Esophagus squamous epithelium (tissue), 5 donors: ENCODE results near the gene ELK3. TPM values are rescaled to one million over a fixed set of nuclear protein-coding genes. Genes with fewer than 3 reads are reported as not detected.
A peak's percentile ranks its signal among the peaks of the same experiment; 100 is the strongest.

Experiments used
- DNase-seq: peaks from one replicate; lab custom pipeline; 2025; lab: John Stamatoyannopoulos, UW
- H3K27ac ChIP-seq, 4 donors: fragments of 200-600 bp; sonication (generic); one replicate each; pipeline ENCODE4 v1.5.1; 2016 to 2019; ENCODE audit warnings: mild to moderate bottlenecking in 1 of 4
- H3K27me3 ChIP-seq, 4 donors: fragments of 200-600 bp; sonication (generic); 1 replicate in 3 of 4; 2 replicates in 1 of 4; pipeline versions ENCODE4 v1.5.1 to v1.6.0; 2017 to 2021; ENCODE audit warnings: antibody characterized with exemption in 1 of 4
- H3K36me3 ChIP-seq, 3 donors: fragments of 200-600 bp; sonication (generic); one replicate each; pipeline ENCODE4 v1.5.1; 2016 to 2019
- H3K4me1 ChIP-seq, 3 donors: fragments of 200-600 bp; sonication (generic); one replicate each; pipeline ENCODE4 v1.5.1; 2017 to 2019
- H3K4me3 ChIP-seq, 4 donors: fragments of 200-600 bp; sonication (generic); 1 replicate in 3 of 4; 2 replicates in 1 of 4; pipeline ENCODE4 v1.5.1; 2016 to 2019; ENCODE audit warnings: mild to moderate bottlenecking in 2 of 4, moderate library complexity in 1 of 4
- H3K9me3 ChIP-seq, 3 donors: fragments of 200-600 bp; sonication (generic); one replicate each; pipeline ENCODE4 v1.5.1; 2016 to 2019
- POLR2A ChIP-seq, 4 donors: fragments of 450-650 bp; IDR thresholded peaks; one replicate each; pipeline ENCODE4 v1.6.1; 2017; ENCODE audit warnings: antibody characterized with exemption in 4 of 4, mild to moderate bottlenecking in 4 of 4, moderate library complexity in 3 of 4
- WGBS, 2 donors: methylation state at CpG; one replicate each; pipeline ENCODE4 v1.1.5; 2018; 5-methylcytosine and 5-hydroxymethylcytosine counted together
- intact Hi-C: fragments of 100-400 bp; cut with DNase I; formaldehyde crosslinking; loops from one replicate; pipeline ENCODE4 v1.15.0; 2022
- total RNA-seq, 4 donors: library from RNA; depleted of rRNA; stranded (reverse); fragments of >200 nt; gene quantifications; one replicate each; pipeline ENCODE4 v1.1.0, GENCODE V29; 2016
- TF ChIP-seq, protein P1 (sequence below), 6 experiments: fragments of 450-650 bp in 4 of 6; fragments of 200-600 bp in 2 of 6; sonication (generic) in 2 of 6; IDR thresholded peaks; one replicate each; pipeline ENCODE4 v1.5.1; 2016 to 2019; ENCODE audit warnings: antibody characterized with exemption in 6 of 6, mild to moderate bottlenecking in 4 of 6, moderate library complexity in 4 of 6
- donor health status: DM: yes; HTN: yes; CAD: no.

The ELK3 gene
- total RNA-seq, 4 donors from 2014 or later = 24.8 to 44.0 (median 34.8) TPM

DNA sequence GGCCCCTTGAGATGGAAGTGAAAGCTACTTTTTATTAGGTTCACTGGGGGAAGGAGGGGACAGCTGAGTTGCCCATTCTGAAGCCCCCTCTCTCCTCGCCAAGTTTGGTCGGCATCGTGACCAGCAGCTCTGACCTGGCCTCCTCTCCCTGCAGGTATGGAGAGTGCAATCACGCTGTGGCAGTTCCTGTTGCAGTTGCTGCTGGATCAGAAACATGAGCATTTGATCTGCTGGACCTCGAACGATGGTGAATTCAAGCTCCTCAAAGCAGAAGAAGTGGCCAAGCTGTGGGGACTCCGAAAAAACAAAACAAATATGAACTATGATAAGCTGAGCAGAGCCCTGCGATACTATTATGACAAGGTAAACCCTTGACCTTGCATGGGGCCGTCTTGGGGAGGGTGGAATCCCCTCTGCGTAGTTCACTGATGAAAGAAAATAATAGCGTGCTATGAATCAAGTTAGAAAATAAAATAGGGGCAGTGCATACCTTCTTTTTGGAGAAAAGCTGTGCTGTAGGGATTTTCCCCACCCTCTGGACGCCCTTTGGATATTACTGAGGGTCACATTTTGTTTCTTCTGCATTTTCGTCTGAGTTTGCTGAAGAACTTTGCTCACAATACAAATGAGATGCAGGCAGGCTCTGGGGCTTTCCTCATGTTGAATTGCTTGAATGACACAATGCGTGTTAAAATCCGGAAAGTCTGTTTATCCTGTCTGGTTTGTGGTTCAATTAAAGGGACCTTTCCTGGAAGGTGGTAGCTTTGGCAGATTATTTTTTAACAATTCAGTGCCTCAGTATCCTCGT is 29.4 kb downstream of the ELK3 start:
- DNase-seq = no peak
- intact Hi-C loops = no loop called here
- Histone ChIP-seq H3K27ac (peak overlapping the region; percentile 31 to 76 (median 58)), H3K9me3 (no peaks in the 10 kb centered on the region), H3K27me3 (no peaks in the 10 kb centered on the region), H3K36me3 (peaks cover 6 to 57% (median 22%) of the 10 kb centered on the region in 3 donors), H3K4me1 (peaks cover 17 to 75% (median 47%) of the 10 kb centered on the region in 3 donors), H3K4me3 (peak overlapping the region in 1 of 4 donors; percentile 12)
- WGBS, 2 donors = 56 to 71% methylated on average over 12 to 16 of the region's 16 CpGs
- TF ChIP-seq, protein P1, sequence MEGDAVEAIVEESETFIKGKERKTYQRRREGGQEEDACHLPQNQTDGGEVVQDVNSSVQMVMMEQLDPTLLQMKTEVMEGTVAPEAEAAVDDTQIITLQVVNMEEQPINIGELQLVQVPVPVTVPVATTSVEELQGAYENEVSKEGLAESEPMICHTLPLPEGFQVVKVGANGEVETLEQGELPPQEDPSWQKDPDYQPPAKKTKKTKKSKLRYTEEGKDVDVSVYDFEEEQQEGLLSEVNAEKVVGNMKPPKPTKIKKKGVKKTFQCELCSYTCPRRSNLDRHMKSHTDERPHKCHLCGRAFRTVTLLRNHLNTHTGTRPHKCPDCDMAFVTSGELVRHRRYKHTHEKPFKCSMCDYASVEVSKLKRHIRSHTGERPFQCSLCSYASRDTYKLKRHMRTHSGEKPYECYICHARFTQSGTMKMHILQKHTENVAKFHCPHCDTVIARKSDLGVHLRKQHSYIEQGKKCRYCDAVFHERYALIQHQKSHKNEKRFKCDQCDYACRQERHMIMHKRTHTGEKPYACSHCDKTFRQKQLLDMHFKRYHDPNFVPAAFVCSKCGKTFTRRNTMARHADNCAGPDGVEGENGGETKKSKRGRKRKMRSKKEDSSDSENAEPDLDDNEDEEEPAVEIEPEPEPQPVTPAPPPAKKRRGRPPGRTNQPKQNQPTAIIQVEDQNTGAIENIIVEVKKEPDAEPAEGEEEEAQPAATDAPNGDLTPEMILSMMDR (IDR thresholded peaks at IDR 0.05) = no peak
- TF ChIP-seq POLR2A (IDR thresholded peaks at IDR 0.05) = no peak

DNA sequence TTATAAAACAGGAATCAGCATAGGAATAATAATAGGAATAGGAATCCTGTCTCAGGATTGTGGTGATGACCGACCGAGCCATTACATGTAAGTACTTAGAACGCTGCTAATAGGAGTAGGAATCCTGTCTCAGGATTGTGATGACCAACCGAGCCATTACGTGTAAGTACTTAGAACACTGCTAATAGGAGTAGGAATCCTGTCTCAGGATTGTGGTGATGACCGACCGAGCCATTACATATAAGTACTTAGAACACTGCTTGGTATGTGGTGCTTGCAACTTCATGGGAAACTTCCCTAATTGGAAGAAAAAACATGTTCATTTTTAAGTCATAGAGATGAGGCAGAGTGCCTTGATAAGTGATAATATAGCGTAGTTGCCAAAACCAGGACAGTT is 30.0 kb downstream of the ELK3 start:
- TF ChIP-seq, protein P1 (IDR thresholded peaks at IDR 0.05) = no peak
- WGBS, 2 donors = 71 to 79% methylated on average over 7 to 8 of the region's 8 CpGs
- peak overlapping the region; percentile 31 to 76 (median 58) for H3K27ac ChIP-seq
- no peaks in the 10 kb centered on the region for H3K9me3 ChIP-seq
- peaks cover 6 to 57% (median 22%) of the 10 kb centered on the region in 3 donors for H3K36me3 ChIP-seq
- intact Hi-C loops = no loop called here
- H3K27me3 ChIP-seq = no peaks in the 10 kb centered on the region
- no peak for DNase-seq
- peaks cover 15 to 74% (median 48%) of the 10 kb centered on the region in 3 donors for H3K4me1 ChIP-seq
- H3K4me3 ChIP-seq = peak overlapping the region in 1 of 4 donors; percentile 7

DNA sequence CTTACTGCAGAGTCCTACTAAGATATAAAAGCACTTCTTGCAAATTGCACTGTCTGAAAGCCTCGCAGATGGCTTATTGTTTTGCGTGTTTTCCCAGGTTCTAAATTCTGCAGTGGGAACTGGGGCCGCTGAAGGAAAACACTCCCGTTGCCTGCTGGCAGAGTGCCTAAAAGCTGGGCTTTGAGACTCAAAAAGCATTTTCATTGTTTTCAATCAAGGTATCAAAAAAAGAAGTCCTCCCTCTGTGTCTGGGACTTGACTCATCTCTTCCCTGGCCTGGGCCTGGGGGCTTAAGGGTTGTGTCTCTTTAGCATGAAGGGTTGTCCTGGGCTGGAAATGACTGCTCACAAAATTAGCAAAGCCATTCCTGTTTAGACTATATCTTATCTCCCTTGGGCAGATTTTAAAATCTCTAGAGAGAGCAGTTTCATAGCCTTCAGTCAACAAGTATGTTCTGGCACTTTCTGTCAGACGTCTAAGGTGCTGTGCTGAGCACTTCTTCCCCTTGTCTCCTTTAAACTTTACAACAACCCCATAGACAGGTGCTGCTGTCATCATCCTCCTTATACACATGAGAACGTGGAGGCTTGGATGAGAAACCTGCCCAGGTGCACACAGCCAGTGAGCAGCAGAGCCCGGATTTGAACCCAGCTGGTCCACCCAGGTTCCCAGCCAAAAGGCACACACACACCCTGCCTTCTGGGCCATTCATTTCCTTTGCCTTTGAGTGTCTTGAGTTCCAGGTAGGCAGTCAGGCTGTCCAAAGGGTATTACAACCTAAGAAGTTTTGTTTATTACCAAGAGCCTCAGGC is 31.1 kb downstream of the ELK3 start:
- no peak for DNase-seq
- intact Hi-C loops = no loop called here
- no peak overlapping the region for H3K4me3 ChIP-seq
- H3K36me3 ChIP-seq = peaks cover 6 to 61% (median 22%) of the 10 kb centered on the region in 3 donors
- peaks cover 15 to 72% (median 48%) of the 10 kb centered on the region in 3 donors for H3K4me1 ChIP-seq
- no peaks in the 10 kb centered on the region for H3K27me3 ChIP-seq
- 23 to 56% methylated on average over 6 to 7 of the region's 7 CpGs for WGBS, 2 donors
- H3K9me3 ChIP-seq = no peaks in the 10 kb centered on the region
- TF ChIP-seq POLR2A (IDR thresholded peaks at IDR 0.05) = no peak
- TF ChIP-seq, protein P1 (IDR thresholded peaks at IDR 0.05) = no peak
- peak overlapping the region; percentile 31 to 76 (median 58) for H3K27ac ChIP-seq

DNA sequence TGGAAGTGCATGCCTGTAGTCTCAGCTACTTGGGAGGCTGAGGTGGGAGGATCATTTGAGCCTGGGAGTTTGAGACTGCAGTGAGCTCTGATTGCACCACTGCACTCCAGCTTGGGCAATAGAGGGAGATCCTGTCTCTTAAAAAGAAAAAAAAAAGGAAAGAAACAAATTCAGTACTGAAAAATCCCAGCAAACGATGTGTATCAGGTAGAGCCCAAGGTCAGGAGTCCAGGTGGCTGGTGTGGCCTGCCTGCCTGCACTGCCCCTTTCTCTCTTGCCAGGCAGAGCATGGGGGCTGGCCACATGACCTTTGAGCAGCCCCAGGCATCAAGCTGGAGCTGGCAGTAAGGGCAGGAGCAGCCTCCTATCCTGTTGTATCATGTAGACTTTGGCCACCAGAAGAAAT is 31.8 kb downstream of the ELK3 start:
- Histone ChIP-seq H3K36me3 (peaks cover 6 to 69% (median 22%) of the 10 kb centered on the region in 3 donors), H3K9me3 (no peaks in the 10 kb centered on the region), H3K4me1 (peaks cover 8 to 72% (median 40%) of the 10 kb centered on the region in 3 donors), H3K27me3 (no peaks in the 10 kb centered on the region), H3K4me3 (no peak overlapping the region), H3K27ac (peak overlapping the region in 3 of 4 donors; percentile 45 to 76 (median 70))
- intact Hi-C loops = no loop called here
- no peak for DNase-seq
- TF ChIP-seq, protein P1 (IDR thresholded peaks at IDR 0.05) = no peak
- TF ChIP-seq POLR2A (IDR thresholded peaks at IDR 0.05) = no peak
- WGBS, 2 donors = 65 to 67% methylated on average over 1 of the region's 1 CpG
